ENCODE measurements around the gene ELOVL2. TPM values are rescaled to one million over a fixed set of nuclear protein-coding genes. Genes with fewer than 3 reads are reported as not detected.

The ELOVL2 gene
- total RNA-seq, 1 donor from 2014 or later, result 0.23 TPM

- Histone ChIP-seq H3K27me3 (peaks cover 67% of the 10 kb centered on the region), H3K4me1 (no peaks in the 10 kb centered on the region), H3K36me3 (no peaks in the 10 kb centered on the region), H3K4me3 (no peak overlapping the region), H3K9me3 (no peaks in the 10 kb centered on the region), H3K27ac (no peak overlapping the region)
- intact Hi-C loops (cut with DNase I), result no loop called here
- DNase-seq, result no peak
- ATAC-seq, result no peak
- no peak for TF ChIP-seq CTCF (IDR thresholded peaks at IDR 0.05)
Measured at GRCh38 chr6:11044712-11045167, 635 bp upstream of the ELOVL2 start.

GRCh38 chr6:11043378-11043960, 636 bp downstream of the ELOVL2 start:
- no peak for TF ChIP-seq CTCF (IDR thresholded peaks at IDR 0.05)
- ATAC-seq (peak; percentile 49), DNase-seq (no peak)
- peaks cover 64% of the 10 kb centered on the region for H3K27me3 ChIP-seq
- H3K27ac ChIP-seq, result no peak overlapping the region
- no peaks in the 10 kb centered on the region for H3K36me3 ChIP-seq
- no peaks in the 10 kb centered on the region for H3K4me1 ChIP-seq
- intact Hi-C loops (cut with DNase I), result no loop called here
- H3K4me3 ChIP-seq, result peak overlapping the region; percentile 39
- H3K9me3 ChIP-seq, result no peaks in the 10 kb centered on the region

- ATAC-seq (no peak), DNase-seq (no peak)
- no peaks in the 10 kb centered on the region for H3K36me3 ChIP-seq
- no peaks in the 10 kb centered on the region for H3K4me1 ChIP-seq
- intact Hi-C loops (cut with DNase I), result no loop called here
- no peaks in the 10 kb centered on the region for H3K9me3 ChIP-seq
- H3K27me3 ChIP-seq, result peaks cover 68% of the 10 kb centered on the region
- TF ChIP-seq CTCF (IDR thresholded peaks at IDR 0.05), result no peak
- H3K27ac ChIP-seq, result no peak overlapping the region
- H3K4me3 ChIP-seq, result no peak overlapping the region
Measured at GRCh38 chr6:11042750-11043377, 1.2 kb downstream of the ELOVL2 start.

- no peak for DNase-seq
- intact Hi-C loops (cut with DNase I), result no loop called here
- Histone ChIP-seq H3K36me3 (no peaks in the 10 kb centered on the region), H3K27me3 (peaks cover 63% of the 10 kb centered on the region), H3K27ac (no peak overlapping the region), H3K4me3 (no peak overlapping the region), H3K4me1 (no peaks in the 10 kb centered on the region), H3K9me3 (no peaks in the 10 kb centered on the region)
- no peak for TF ChIP-seq CTCF (IDR thresholded peaks at IDR 0.05)
- no peak for ATAC-seq
Measured at GRCh38 chr6:11042025-11042749, 1.9 kb downstream of the ELOVL2 start.

- Histone ChIP-seq H3K27me3 (peaks cover 54% of the 10 kb centered on the region), H3K4me3 (no peak overlapping the region), H3K4me1 (no peaks in the 10 kb centered on the region), H3K9me3 (no peaks in the 10 kb centered on the region), H3K27ac (no peak overlapping the region), H3K36me3 (no peaks in the 10 kb centered on the region)
- ATAC-seq (no peak), DNase-seq (no peak)
- intact Hi-C loops (cut with DNase I), result no loop called here
- TF ChIP-seq CTCF (IDR thresholded peaks at IDR 0.05), result no peak
Measured at GRCh38 chr6:11040134-11040533, 4.0 kb downstream of the ELOVL2 start.

Data from upper lobe of right lung (tissue), 1 donor.